Peyer's patch (tissue), 4 donors: ENCODE data around the gene CASP5.
"Not testable (repeated sequence)": the region's sequence is repeated elsewhere in the genome, so short reads cannot be mapped to it uniquely, and the experiment has no call there.

Experiments used
- POLR2A ChIP-seq, 2 donors: fragments of 450-650 bp; IDR thresholded peaks; one replicate each; pipeline ENCODE4 v1.5.1; 2017; ENCODE audit warnings: antibody characterized with exemption in 2 of 2, mild to moderate bottlenecking in 2 of 2, moderate library complexity in 2 of 2
- TF ChIP-seq, protein P1 (sequence below), 6 experiments: fragments of 450-650 bp in 4 of 6; fragments of 200-600 bp in 2 of 6; sonication (generic) in 1 of 6; IDR thresholded peaks; one replicate each; pipeline ENCODE4 v1.5.1; 2017 to 2019; ENCODE audit warnings: antibody characterized with exemption in 6 of 6, mild to moderate bottlenecking in 3 of 6, moderate library complexity in 1 of 6

DNA sequence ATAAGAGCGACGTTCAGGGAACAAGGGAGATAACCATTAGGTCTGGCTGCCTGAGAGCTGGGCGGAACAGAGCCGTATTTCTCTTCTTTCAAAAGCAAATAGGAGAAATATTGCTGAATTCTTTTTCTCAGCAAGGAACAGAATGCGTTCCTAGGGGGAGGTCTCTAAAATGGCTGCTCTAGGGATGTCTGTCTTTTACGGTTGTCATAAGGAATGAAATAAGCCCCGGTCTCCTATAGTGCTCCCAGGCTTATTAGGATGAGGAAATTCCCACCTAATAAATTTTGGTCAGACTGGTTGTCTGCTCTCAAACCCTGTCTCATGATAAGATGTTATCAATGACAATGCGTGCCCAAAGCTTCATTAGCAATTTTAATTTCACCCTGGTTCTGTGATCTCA is 50.0 kb downstream of the CASP5 start:
- TF ChIP-seq, protein P1, sequence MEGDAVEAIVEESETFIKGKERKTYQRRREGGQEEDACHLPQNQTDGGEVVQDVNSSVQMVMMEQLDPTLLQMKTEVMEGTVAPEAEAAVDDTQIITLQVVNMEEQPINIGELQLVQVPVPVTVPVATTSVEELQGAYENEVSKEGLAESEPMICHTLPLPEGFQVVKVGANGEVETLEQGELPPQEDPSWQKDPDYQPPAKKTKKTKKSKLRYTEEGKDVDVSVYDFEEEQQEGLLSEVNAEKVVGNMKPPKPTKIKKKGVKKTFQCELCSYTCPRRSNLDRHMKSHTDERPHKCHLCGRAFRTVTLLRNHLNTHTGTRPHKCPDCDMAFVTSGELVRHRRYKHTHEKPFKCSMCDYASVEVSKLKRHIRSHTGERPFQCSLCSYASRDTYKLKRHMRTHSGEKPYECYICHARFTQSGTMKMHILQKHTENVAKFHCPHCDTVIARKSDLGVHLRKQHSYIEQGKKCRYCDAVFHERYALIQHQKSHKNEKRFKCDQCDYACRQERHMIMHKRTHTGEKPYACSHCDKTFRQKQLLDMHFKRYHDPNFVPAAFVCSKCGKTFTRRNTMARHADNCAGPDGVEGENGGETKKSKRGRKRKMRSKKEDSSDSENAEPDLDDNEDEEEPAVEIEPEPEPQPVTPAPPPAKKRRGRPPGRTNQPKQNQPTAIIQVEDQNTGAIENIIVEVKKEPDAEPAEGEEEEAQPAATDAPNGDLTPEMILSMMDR (IDR thresholded peaks at IDR 0.05), result not testable (repeated sequence)
- TF ChIP-seq POLR2A (IDR thresholded peaks at IDR 0.05), result not testable (repeated sequence)
